Breast epithelium (tissue), 3 donors: Measurements from ENCODE around the gene EDRF1.

Source experiments
- POLR2A ChIP-seq: fragments of 450-650 bp; IDR thresholded peaks from one replicate; pipeline ENCODE4 v1.6.1; 2016; ENCODE audit warnings: antibody characterized with exemption, mild to moderate bottlenecking, moderate library complexity
- POLR2AphosphoS5 ChIP-seq, 3 donors: sonication (generic); formaldehyde crosslinking; IDR thresholded peaks; one replicate each; pipeline ENCODE4 v1.6.1; 2017; ENCODE audit warnings: antibody characterized with exemption in 3 of 3

DNA sequence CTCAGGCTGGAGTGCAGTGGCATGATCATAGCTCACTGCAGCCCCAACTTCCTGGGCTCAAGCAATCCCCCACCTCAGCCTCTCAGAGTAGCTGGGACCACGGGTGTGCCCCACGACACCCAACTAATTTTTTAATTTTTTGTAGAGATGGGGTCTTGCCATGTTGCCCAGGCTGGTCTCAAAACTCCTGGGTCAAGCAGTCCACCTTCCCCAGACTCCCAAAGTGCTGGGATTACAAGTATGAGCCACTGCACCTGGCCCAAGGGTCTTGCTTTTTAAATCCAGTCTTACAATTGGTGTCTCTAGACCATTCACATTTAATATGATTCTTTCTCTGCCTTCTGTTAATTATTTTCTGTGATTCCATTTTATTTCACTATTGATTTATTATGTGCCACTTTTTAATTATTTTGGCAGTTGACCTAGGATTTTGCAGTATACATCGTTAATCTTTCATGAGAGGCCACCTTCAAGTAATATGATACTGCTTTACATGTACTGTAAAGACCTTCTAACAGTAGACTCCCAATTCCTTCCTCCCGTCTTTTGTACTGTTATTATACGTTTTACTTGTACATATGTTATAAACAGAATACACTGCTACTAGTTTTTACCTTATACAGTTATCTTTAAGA lies 37.5 kb downstream of the EDRF1 start:
- TF ChIP-seq POLR2A (no peak), POLR2AphosphoS5 (IDR thresholded peaks at IDR 0.05) (no peak)
